Astrocyte of the spinal cord (primary cell): ENCODE data around the gene YEATS2.
"Not testable (repeated sequence)": the region's sequence is repeated elsewhere in the genome, so short reads cannot be mapped to it uniquely, and the experiment has no call there.

Experiments used
- DNase-seq: peaks from one replicate; pipeline ENCODE4 v3.0.0; 2011; ENCODE audit warnings: low read depth, low spot score
- H3K4me3 ChIP-seq: 2 replicates; pipeline ENCODE4 v1.5.1; 2011; ENCODE audit warnings: low read depth, mild to moderate bottlenecking, low read length, moderate library complexity
- in situ Hi-C: cut with HindIII; loops from 2 replicates; pipeline ENCODE4 v1.10.0; 2017; ENCODE audit warnings: low sequenced_read_pairs
- TF ChIP-seq, protein P1 (sequence below): IDR thresholded peaks from 2 replicates; pipeline ENCODE4 v1.5.1; 2012; ENCODE audit warnings: low read depth, mild to moderate bottlenecking, low read length, inconsistent platforms

Gene YEATS2

DNA sequence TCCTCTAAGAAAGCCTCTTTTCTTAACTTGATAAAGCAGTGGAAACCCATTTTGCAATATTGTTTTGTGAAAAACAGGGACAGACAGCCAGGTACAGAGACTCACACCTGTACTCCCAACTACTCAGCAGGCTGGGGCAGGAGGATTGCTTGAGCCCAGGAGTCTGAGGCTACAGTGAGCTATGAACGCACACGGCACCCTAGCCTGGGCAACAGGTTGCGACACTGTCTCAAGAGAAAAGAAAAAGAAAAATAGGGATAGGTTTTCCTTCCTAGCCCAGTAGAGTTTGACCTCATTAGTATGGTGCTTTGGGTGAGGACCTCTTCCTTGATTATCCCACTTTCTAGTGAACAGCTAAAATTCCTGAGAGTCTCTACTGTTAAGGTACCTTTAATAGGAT lies 17.5 kb upstream of the YEATS2 start:
- in situ Hi-C loops = no loop called here
- H3K4me3 ChIP-seq = no peak overlapping the region
- TF ChIP-seq, protein P1, sequence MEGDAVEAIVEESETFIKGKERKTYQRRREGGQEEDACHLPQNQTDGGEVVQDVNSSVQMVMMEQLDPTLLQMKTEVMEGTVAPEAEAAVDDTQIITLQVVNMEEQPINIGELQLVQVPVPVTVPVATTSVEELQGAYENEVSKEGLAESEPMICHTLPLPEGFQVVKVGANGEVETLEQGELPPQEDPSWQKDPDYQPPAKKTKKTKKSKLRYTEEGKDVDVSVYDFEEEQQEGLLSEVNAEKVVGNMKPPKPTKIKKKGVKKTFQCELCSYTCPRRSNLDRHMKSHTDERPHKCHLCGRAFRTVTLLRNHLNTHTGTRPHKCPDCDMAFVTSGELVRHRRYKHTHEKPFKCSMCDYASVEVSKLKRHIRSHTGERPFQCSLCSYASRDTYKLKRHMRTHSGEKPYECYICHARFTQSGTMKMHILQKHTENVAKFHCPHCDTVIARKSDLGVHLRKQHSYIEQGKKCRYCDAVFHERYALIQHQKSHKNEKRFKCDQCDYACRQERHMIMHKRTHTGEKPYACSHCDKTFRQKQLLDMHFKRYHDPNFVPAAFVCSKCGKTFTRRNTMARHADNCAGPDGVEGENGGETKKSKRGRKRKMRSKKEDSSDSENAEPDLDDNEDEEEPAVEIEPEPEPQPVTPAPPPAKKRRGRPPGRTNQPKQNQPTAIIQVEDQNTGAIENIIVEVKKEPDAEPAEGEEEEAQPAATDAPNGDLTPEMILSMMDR = no peak
- no peak for DNase-seq

DNA sequence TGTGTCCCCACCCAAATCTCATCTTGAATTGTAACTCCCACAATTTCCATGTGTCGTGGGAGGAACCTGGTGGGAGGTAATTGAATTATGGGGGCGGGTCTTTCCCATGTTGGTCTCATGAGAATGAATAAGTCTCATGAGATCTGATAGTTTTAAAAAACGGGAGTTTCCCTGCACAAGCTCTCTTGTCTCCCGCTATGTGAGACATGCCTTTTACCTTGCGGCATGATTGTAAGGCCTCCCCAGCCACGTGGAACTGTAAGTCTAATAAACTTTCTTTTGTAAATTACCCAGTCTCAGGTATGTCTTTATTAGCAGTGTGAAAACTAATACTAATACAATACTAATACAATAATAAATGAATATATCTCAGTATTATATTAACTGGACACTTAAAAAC lies 9.9 kb upstream of the YEATS2 start:
- in situ Hi-C loops = no loop called here
- H3K4me3 ChIP-seq = no peak overlapping the region
- DNase-seq = no peak
- TF ChIP-seq, protein P1 = no peak

DNA sequence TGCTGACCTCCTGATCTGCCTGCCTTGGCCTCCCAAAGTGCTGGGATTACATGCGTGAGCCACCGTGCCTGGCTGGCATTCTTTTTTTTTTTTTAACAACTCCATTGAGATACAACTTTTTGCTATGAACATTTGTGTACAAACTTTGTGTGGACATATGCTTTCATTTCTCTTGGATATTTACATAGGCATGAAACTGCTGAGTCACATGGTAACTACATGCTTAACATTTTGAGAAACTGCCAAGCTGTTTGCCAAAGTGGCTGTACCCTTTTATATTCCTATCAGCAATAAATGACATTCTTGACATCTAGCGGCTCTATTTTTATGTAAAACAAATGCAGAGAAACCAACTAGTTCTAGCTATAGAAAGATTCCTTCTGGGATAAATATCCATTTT lies 8.7 kb upstream of the YEATS2 start:
- in situ Hi-C loops = no loop called here
- DNase-seq = no peak
- no peak overlapping the region for H3K4me3 ChIP-seq
- TF ChIP-seq, protein P1 = no peak

DNA sequence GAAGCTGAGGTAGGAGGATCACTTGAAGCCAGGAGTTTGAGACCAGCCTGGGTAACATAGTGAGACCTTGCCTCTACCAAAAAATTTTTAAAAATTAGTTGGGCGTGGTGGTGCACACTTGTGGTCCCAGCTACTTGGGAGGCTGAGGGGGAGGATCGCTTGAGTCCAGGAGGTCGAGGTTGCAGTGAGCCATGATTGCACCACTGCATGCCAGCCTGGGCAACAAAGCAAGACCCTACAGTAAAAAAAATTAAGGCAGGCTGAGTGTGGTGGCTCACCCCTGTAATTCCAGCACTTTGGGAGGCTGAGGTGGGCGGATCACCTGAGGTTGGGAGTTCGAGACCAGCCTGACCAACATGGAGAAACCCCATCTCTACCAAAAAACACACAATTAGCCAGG lies 8.0 kb upstream of the YEATS2 start:
- H3K4me3 ChIP-seq, DNase-seq, in situ Hi-C loops: not testable (repeated sequence)

DNA sequence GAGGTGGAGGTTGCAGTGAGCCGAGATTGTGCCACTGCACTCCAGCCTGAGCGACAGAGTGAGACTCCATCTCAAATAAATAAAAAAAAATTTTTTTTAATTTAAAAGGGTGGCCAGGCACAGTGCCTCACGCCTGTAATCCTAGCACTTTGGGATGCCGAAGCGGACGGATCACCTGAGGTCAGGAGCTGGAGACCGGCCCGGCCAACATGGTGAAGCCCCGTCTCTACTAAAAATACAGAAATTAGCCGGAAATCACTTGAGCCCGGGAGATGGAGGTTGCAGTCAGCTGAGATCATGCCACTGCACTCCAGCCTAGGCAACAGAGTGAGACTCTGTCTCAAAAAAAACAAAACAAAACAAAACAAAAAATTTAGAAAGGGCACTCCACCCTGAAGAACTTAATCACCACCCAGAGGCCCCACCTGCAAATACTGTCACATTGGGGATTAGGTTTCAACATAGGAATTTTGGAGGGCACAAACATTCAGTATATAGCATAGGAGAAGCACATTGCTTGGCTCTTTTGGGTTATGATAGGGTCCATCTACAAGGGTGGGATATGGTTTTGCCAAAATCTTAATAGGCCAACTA lies 7.1 kb upstream of the YEATS2 start:
- DNase-seq = no peak
- in situ Hi-C loops = no loop called here
- TF ChIP-seq, protein P1 = no peak
- H3K4me3 ChIP-seq = no peak overlapping the region

DNA sequence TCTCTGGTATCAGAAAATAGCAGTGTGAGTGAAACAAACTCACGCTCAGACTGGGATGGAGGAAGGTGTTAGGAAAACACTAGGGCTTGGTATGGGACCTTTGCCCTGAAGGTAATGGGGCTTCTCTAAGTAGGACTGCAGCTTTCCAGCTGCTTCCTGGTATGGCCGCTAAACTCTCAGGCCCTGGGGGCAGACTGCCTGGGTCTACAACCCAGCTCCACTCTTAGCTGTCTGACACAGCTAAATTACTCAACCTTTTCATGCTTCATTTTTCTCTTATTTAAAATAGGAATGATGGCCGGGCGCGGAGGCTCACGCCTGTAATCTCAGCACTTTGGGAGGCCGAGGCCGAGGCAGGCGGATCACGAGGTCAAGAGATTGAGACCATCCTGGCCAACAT lies 5.2 kb upstream of the YEATS2 start:
- no peak for DNase-seq
- in situ Hi-C loops = no loop called here

DNA sequence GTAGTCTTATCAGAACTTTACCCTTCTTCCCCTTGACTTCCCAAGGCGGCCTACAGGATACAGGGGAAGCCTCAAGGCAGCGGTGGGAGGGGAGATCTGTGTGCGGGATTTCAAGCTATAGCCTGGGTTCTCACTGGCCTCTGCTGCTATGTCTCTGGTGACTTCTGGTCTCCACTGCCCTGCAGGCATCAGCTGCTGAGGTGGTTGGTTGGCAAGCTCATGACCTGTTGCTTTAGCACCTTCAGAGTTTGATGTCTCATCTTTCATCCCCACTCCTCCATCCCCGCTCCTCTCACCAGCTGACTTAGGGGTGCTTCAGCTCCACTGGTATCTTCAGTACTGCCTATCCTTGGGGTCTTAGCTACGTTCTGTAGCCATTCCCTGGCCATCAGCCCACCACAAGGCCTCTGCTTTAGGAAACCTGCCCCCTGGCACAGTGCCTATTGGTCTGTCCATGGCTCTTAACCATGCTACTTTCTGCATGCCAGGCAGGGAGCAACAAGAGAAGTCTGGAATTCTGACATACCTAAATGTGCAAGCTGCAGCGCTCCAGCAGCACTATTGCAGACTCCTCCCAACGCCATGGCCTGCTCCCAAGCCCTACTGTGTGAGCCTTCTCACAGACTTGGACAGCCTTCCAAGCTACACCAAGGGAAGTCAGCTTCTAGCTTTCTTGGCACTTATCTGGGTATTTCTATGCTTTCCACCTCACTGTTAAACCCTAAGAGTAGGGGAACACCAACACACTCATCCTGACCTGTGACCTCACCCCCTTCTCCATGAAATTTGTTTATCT lies 1.8 kb upstream of the YEATS2 start:
- TF ChIP-seq, protein P1 = no peak
- H3K4me3 ChIP-seq = no peak overlapping the region
- in situ Hi-C loops = no loop called here
- no peak for DNase-seq

More for the DNA sequence above, 5.2 kb upstream of the YEATS2 start:
- TF ChIP-seq, protein P1 = no peak
- no peak overlapping the region for H3K4me3 ChIP-seq
